Astrocyte (in vitro differentiated cells and primary cell): ENCODE data around the gene IVNS1ABP. TPM values are rescaled to one million over a fixed set of nuclear protein-coding genes. Genes with fewer than 3 reads are reported as not detected.

Experiments
- DNase-seq: peaks from one replicate; pipeline ENCODE4 v3.0.0-alpha.2; 2010; ENCODE audit warnings: low read depth
- FAIRE-seq: peaks from 2 replicates; lab custom pipeline; 2011; peaks lifted over from hg19 to GRCh38; lab: Jason Lieb, UNC
- H2AFZ ChIP-seq: 2 replicates; pipeline ENCODE4 v1.6.0; 2012; ENCODE audit warnings: low read depth, low read length, inconsistent platforms
- H3K27ac ChIP-seq: 2 replicates; pipeline ENCODE4 v1.5.1; 2011; ENCODE audit warnings: low read depth, low read length, inconsistent platforms
- H3K27me3 ChIP-seq: 2 replicates; pipeline ENCODE4 v1.6.0; 2011; ENCODE audit warnings: low read length, inconsistent platforms; ENCODE audit not compliant: insufficient read depth
- H3K36me3 ChIP-seq: 2 replicates; pipeline ENCODE4 v1.5.1; 2011; ENCODE audit warnings: low read length, inconsistent platforms; ENCODE audit not compliant: insufficient read depth
- H3K4me1 ChIP-seq: 2 replicates; pipeline ENCODE4 v1.5.1; 2011; ENCODE audit warnings: low read length, inconsistent platforms; ENCODE audit not compliant: insufficient read depth
- H3K4me2 ChIP-seq: 2 replicates; pipeline ENCODE4 v1.6.0; 2012; ENCODE audit warnings: low read length, inconsistent platforms
- H3K4me3 ChIP-seq: 2 replicates; pipeline ENCODE4 v1.5.1; 2011; ENCODE audit warnings: low read depth, mild to moderate bottlenecking, low read length, inconsistent platforms; ENCODE audit not compliant: insufficient read depth
- H3K79me2 ChIP-seq: 2 replicates; pipeline ENCODE4 v1.6.0; 2012; ENCODE audit warnings: mild to moderate bottlenecking, low read length, inconsistent platforms; ENCODE audit not compliant: insufficient read depth
- H3K9ac ChIP-seq: 2 replicates; pipeline ENCODE4 v1.6.0; 2012; ENCODE audit warnings: mild to moderate bottlenecking, low read length, inconsistent platforms
- H3K9me3 ChIP-seq: 2 replicates; pipeline ENCODE4 v1.5.1; 2012; ENCODE audit warnings: low read depth, mild to moderate bottlenecking, low read length, inconsistent platforms; ENCODE audit not compliant: insufficient read depth
- H4K20me1 ChIP-seq: 2 replicates; pipeline ENCODE4 v1.6.0; 2012; ENCODE audit warnings: low read length, inconsistent platforms; ENCODE audit not compliant: insufficient read depth
- H3K27ac Mint-ChIP-seq: one replicate; pipeline ENCODE4 v1.8.0; 2021; ENCODE audit warnings: mild to moderate bottlenecking, mixed read lengths; ENCODE audit not compliant: unreplicated experiment
- H3K27me3 Mint-ChIP-seq: one replicate; pipeline ENCODE4 v1.8.0; 2021; ENCODE audit warnings: low read depth, mixed read lengths; ENCODE audit not compliant: unreplicated experiment
- H3K36me3 Mint-ChIP-seq: one replicate; pipeline ENCODE4 v1.8.0; 2021; ENCODE audit warnings: low read depth, mixed read lengths; ENCODE audit not compliant: unreplicated experiment
- H3K4me1 Mint-ChIP-seq: one replicate; pipeline ENCODE4 v1.8.0; 2021; ENCODE audit warnings: low read depth, mixed read lengths; ENCODE audit not compliant: unreplicated experiment
- H3K4me3 Mint-ChIP-seq: one replicate; pipeline ENCODE4 v1.8.0; 2021; ENCODE audit warnings: mild to moderate bottlenecking, moderate library complexity, mixed read lengths; ENCODE audit not compliant: unreplicated experiment
- H3K9me3 Mint-ChIP-seq: one replicate; pipeline ENCODE4 v1.8.0; 2021; ENCODE audit warnings: mild to moderate bottlenecking, mixed read lengths; ENCODE audit not compliant: unreplicated experiment
- CTCF ChIP-seq: IDR thresholded peaks from 2 replicates; pipeline ENCODE4 v1.5.1; 2011; ENCODE audit warnings: low read depth, mild to moderate bottlenecking, inconsistent platforms, low read length, moderate library complexity; ENCODE audit not compliant: insufficient read depth
- EZH2 ChIP-seq: IDR thresholded peaks from 2 replicates; pipeline ENCODE4 v1.6.1; 2012; ENCODE audit warnings: mild to moderate bottlenecking, low read length, inconsistent platforms; ENCODE audit not compliant: insufficient read depth
- total RNA-seq: library from RNA; stranded (reverse); gene quantifications from 2 replicates; pipeline ENCODE4 v1.2.1, GENCODE V29; 2021

The IVNS1ABP gene
- total RNA-seq, 1 donor from 2014 or later = 107 TPM

GRCh38 chr1:185314411-185314810, 2.6 kb downstream of the IVNS1ABP start:
- H4K20me1 ChIP-seq = peaks cover 55% of the 10 kb centered on the region
- peaks cover 74% of the 10 kb centered on the region for H3K79me2 ChIP-seq
- H3K27me3 ChIP-seq = no peaks in the 10 kb centered on the region
- H3K4me2 ChIP-seq = peak overlapping the region; percentile 82
- Mint-ChIP-seq H3K36me3 (no peaks in the 10 kb centered on the region), H3K27ac (peak overlapping the region; percentile 51), H3K9me3 (no peaks in the 10 kb centered on the region), H3K4me3 (peak overlapping the region; percentile 93), H3K4me1 (peaks cover 23% of the 10 kb centered on the region), H3K27me3 (no peaks in the 10 kb centered on the region)
- no peak overlapping the region for H2AFZ ChIP-seq
- H3K36me3 ChIP-seq = peaks cover 12% of the 10 kb centered on the region
- no peaks in the 10 kb centered on the region for H3K9me3 ChIP-seq
- H3K9ac ChIP-seq = peak overlapping the region; percentile 98
- FAIRE-seq = no peak
- TF ChIP-seq CTCF (no peak), EZH2 (no peak)
- no peak overlapping the region for H3K27ac ChIP-seq
- no peak for DNase-seq
- H3K4me3 ChIP-seq = peak overlapping the region; percentile 85
- H3K4me1 ChIP-seq = peaks cover 19% of the 10 kb centered on the region

GRCh38 chr1:185312361-185313138, 4.5 kb downstream of the IVNS1ABP start:
- H3K36me3 Mint-ChIP-seq = no peaks in the 10 kb centered on the region
- peaks cover 81% of the 10 kb centered on the region for H3K79me2 ChIP-seq
- H3K4me3 ChIP-seq = no peak overlapping the region
- H3K27ac Mint-ChIP-seq = peak overlapping the region; percentile 38
- TF ChIP-seq EZH2 = no peak
- no peak for TF ChIP-seq CTCF
- FAIRE-seq = no peak
- H3K9me3 Mint-ChIP-seq = no peaks in the 10 kb centered on the region
- peaks cover 17% of the 10 kb centered on the region for H3K4me1 Mint-ChIP-seq
- H3K4me3 Mint-ChIP-seq = peak overlapping the region; percentile 93
- no peak overlapping the region for H3K9ac ChIP-seq
- DNase-seq = no peak
- H3K27me3 Mint-ChIP-seq = no peaks in the 10 kb centered on the region
- H3K9me3 ChIP-seq = no peaks in the 10 kb centered on the region
- no peak overlapping the region for H3K27ac ChIP-seq
- no peak overlapping the region for H2AFZ ChIP-seq
- peaks cover 63% of the 10 kb centered on the region for H4K20me1 ChIP-seq
- peaks cover 29% of the 10 kb centered on the region for H3K36me3 ChIP-seq
- H3K4me1 ChIP-seq = peaks cover 11% of the 10 kb centered on the region
- H3K27me3 ChIP-seq = no peaks in the 10 kb centered on the region
- peak overlapping the region; percentile 82 for H3K4me2 ChIP-seq

- H3K4me3 Mint-ChIP-seq = peak overlapping the region; percentile 2
Measured at GRCh38 chr1:185311589-185312225, 5.3 kb downstream of the IVNS1ABP start.

More at GRCh38 chr1:185311589-185312225, 5.3 kb downstream of the IVNS1ABP start:
- H3K36me3 Mint-ChIP-seq = no peaks in the 10 kb centered on the region
- Histone ChIP-seq H3K9ac (no peak overlapping the region), H3K4me3 (no peak overlapping the region), H2AFZ (no peak overlapping the region), H3K27ac (no peak overlapping the region), H3K27me3 (no peaks in the 10 kb centered on the region), H3K4me1 (peaks cover 9% of the 10 kb centered on the region), H3K9me3 (no peaks in the 10 kb centered on the region), H3K36me3 (peaks cover 37% of the 10 kb centered on the region), H3K4me2 (peak overlapping the region; percentile 23), H4K20me1 (peaks cover 66% of the 10 kb centered on the region), H3K79me2 (peaks cover 78% of the 10 kb centered on the region)
- H3K27me3 Mint-ChIP-seq = no peaks in the 10 kb centered on the region
- no peaks in the 10 kb centered on the region for H3K9me3 Mint-ChIP-seq
- FAIRE-seq = no peak
- H3K27ac Mint-ChIP-seq = no peak overlapping the region
- H3K4me1 Mint-ChIP-seq = peaks cover 17% of the 10 kb centered on the region
- DNase-seq = no peak
- TF ChIP-seq CTCF (no peak), EZH2 (no peak)
